ENCODE results near the gene ANAPC16. TPM values are rescaled to one million over a fixed set of nuclear protein-coding genes. Genes with fewer than 3 reads are reported as not detected.

Gene ANAPC16
- total and polyA plus RNA-seq, 4 donors, result 67.9 to 138 (median 91.4) TPM

DNA sequence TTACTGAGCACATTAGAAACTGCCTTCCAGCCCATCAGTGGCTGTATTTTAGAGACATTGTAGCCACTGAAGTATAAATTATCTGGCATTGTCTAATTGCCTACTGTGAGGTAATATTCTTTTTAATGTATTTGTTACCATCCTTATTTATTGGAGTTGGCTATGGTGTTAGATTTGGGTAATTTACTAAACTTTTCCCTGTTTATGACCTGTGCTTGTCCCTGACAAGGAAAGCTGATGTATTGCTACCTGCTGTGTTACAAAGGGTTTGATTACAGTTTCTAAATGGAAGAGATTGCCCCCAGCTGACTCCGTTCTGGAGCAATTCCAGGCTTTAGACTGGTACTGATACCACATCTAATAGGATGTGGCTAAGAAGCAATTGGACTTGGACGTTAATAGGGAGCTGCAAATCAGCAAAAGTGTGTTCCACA, 12.5 kb downstream of the ANAPC16 start:
- 71 to 82% methylated on average over 2 of the region's 2 CpGs for WGBS, 2 donors
- TF ChIP-seq, protein P1, sequence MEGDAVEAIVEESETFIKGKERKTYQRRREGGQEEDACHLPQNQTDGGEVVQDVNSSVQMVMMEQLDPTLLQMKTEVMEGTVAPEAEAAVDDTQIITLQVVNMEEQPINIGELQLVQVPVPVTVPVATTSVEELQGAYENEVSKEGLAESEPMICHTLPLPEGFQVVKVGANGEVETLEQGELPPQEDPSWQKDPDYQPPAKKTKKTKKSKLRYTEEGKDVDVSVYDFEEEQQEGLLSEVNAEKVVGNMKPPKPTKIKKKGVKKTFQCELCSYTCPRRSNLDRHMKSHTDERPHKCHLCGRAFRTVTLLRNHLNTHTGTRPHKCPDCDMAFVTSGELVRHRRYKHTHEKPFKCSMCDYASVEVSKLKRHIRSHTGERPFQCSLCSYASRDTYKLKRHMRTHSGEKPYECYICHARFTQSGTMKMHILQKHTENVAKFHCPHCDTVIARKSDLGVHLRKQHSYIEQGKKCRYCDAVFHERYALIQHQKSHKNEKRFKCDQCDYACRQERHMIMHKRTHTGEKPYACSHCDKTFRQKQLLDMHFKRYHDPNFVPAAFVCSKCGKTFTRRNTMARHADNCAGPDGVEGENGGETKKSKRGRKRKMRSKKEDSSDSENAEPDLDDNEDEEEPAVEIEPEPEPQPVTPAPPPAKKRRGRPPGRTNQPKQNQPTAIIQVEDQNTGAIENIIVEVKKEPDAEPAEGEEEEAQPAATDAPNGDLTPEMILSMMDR (IDR thresholded peaks at IDR 0.05; ENCODE audit: control extremely low read depth, extremely low read depth), result no peak
- Histone ChIP-seq H3K9me3 (ENCODE audit: control insufficient read depth in 4 of 4, insufficient read depth in 3 of 4, low read length in 3 of 4) (no peaks in the 10 kb centered on the region), H3K4me3 (no peak overlapping the region), H3K36me3 (ENCODE audit: control insufficient read depth in 4 of 4, insufficient read depth in 4 of 4, low read length in 4 of 4) (peaks cover 14 to 23% (median 19%) of the 10 kb centered on the region in 4 donors), H3K4me1 (ENCODE audit: control insufficient read depth in 5 of 5, insufficient read depth in 5 of 5, low read length in 5 of 5) (peaks cover 0 to 10% (median 3%) of the 10 kb centered on the region in 5 donors), H3K9ac (ENCODE audit: insufficient read depth in 1 of 2, low read length in 2 of 2) (no peak overlapping the region), H3K27me3 (ENCODE audit: control insufficient read depth in 3 of 3, insufficient read depth in 3 of 3, low read length in 2 of 3) (no peaks in the 10 kb centered on the region), H3K27ac (ENCODE audit: low read depth in 1 of 2, low read length in 1 of 2) (no peak overlapping the region)
- ATAC-seq (ENCODE audit: insufficient read depth, low FRiP score) (no peak), DNase-seq (no peak)

DNA sequence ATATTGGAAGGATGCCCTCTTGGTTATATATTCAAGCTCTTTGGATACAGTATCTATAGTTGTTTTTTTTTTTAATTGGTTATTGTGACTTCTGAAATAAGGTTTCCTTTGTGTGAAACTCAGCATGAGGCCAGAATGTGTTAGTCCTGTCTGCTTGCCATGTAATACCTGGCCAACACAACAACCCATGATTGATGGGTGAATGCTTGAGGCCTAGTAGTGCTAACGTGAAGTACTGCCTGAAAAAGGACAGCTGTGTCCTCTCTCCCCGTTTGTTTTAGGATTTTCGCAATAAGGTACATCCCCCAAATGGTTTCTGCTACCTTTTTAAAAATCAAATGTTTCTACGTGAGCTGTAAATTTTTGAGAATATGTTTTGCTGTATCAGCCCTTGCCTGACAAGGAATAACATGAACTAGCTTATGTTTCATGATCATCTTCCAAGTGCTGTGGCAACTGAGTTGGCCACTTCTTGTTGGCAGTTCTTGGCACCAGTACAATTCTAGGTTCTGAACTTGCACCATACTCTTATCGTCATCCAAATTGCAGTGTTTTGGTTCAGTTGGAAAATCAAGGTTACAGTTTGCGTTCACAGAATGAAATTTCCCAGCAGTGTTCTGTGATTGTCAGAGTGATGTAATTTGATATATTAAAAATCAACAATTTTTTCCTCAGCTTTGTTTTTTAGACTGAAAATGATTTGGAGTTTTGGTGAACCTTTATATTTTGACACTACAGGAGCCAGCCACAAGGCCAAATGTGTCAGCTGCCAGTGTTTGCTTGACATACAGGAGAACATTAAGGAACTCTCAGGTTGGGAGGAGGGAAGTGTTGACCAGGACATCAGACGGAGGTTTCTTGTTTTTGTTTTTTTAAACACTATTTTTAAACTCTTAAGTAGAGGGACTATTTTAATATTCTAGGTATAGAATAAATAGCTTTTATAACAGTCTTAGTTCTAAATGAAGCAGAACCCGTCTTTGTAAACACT, 13.7 kb downstream of the ANAPC16 start:
- 49 to 57% methylated on average over 8 of the region's 8 CpGs for WGBS, 2 donors
- Histone ChIP-seq H3K9ac (ENCODE audit: insufficient read depth in 1 of 2, low read length in 2 of 2) (no peak overlapping the region), H3K4me3 (no peak overlapping the region), H3K27me3 (ENCODE audit: control insufficient read depth in 3 of 3, insufficient read depth in 3 of 3, low read length in 2 of 3) (no peaks in the 10 kb centered on the region), H3K27ac (ENCODE audit: low read depth in 1 of 2, low read length in 1 of 2) (peak overlapping the region; percentile 65 to 75), H3K36me3 (ENCODE audit: control insufficient read depth in 4 of 4, insufficient read depth in 4 of 4, low read length in 4 of 4) (peaks cover 16 to 27% (median 19%) of the 10 kb centered on the region in 4 donors), H3K4me1 (ENCODE audit: control insufficient read depth in 5 of 5, insufficient read depth in 5 of 5, low read length in 5 of 5) (peaks cover 0 to 6% (median 1%) of the 10 kb centered on the region in 5 donors), H3K9me3 (ENCODE audit: control insufficient read depth in 4 of 4, insufficient read depth in 3 of 4, low read length in 3 of 4) (no peaks in the 10 kb centered on the region)
- TF ChIP-seq, protein P1 (IDR thresholded peaks at IDR 0.05; ENCODE audit: control extremely low read depth, extremely low read depth), result no peak
- ATAC-seq (ENCODE audit: insufficient read depth, low FRiP score) (no peak), DNase-seq (no peak)

DNA sequence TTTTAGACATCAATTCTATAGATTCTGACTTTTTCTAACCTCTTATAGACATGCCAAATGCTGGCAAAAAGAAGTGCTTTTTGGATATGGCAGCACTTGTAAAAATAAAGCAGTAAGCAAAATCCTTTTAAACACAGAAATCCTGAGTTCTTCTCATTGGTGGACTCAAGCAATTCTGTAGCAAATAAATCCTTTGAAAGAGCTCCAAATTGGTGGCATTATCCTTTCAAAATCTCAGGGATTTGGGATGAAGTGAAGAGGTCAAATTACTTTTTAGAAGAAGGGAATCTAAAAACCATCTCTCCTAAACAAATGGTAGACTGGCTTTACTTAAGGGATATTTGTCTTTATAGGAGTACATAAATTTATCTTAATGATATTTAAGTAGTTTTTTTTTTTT, 17.8 kb downstream of the ANAPC16 start:
- peaks cover 17 to 26% (median 23%) of the 10 kb centered on the region in 4 donors for H3K36me3 ChIP-seq (ENCODE audit: control insufficient read depth in 4 of 4, insufficient read depth in 4 of 4, low read length in 4 of 4)
- peaks cover 0 to 6% (median 1%) of the 10 kb centered on the region in 5 donors for H3K4me1 ChIP-seq (ENCODE audit: control insufficient read depth in 5 of 5, insufficient read depth in 5 of 5, low read length in 5 of 5)
- no peak overlapping the region for H3K9ac ChIP-seq (ENCODE audit: insufficient read depth in 1 of 2, low read length in 2 of 2)
- no peak overlapping the region for H3K27ac ChIP-seq (ENCODE audit: low read depth in 1 of 2, low read length in 1 of 2)
- H3K4me3 ChIP-seq, result no peak overlapping the region
- no peaks in the 10 kb centered on the region for H3K9me3 ChIP-seq (ENCODE audit: control insufficient read depth in 4 of 4, insufficient read depth in 3 of 4, low read length in 3 of 4)
- ATAC-seq (ENCODE audit: insufficient read depth, low FRiP score) (no peak), DNase-seq (no peak)
- no peaks in the 10 kb centered on the region for H3K27me3 ChIP-seq (ENCODE audit: control insufficient read depth in 3 of 3, insufficient read depth in 3 of 3, low read length in 2 of 3)
- TF ChIP-seq, protein P1 (IDR thresholded peaks at IDR 0.05; ENCODE audit: control extremely low read depth, extremely low read depth), result no peak
